Cardiac atrium fibroblast (primary cell): Measurements from ENCODE around the gene GPR142. TPM values are rescaled to one million over a fixed set of nuclear protein-coding genes. Genes with fewer than 3 reads are reported as not detected.

Source experiments
- total RNA-seq: library from RNA; depleted of rRNA; stranded (reverse); fragments of >200 nt; gene quantifications from 2 replicates; pipeline ENCODE4 v1.2.3, GENCODE V29; 2015

Gene GPR142, protein sequence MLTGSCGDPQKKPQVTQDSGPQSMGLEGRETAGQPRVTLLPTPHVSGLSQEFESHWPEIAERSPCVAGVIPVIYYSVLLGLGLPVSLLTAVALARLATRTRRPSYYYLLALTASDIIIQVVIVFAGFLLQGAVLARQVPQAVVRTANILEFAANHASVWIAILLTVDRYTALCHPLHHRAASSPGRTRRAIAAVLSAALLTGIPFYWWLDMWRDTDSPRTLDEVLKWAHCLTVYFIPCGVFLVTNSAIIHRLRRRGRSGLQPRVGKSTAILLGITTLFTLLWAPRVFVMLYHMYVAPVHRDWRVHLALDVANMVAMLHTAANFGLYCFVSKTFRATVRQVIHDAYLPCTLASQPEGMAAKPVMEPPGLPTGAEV
- total RNA-seq, result not detected in 2 replicates

DNA sequence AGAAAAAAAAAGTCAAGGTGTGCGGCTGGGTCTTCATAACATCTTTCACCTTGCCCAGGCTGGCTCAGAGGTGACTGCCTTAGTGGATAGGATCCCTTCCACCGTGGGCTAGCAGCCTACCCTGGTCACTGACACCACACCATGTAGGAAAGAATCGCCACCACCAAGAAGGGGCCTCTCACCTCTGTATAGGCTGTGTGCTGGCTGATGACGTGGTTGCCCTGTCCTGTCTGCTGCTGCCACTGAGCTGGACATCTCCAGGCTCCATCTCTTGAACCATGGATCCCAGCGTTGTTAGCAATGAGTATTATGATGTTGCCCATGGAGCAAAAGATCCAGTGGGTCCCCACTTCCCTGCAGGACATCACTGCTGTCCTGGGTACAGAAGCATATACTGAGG lies at the start of gene GPR142:
Gene GPR142, plus strand, starts transcription at position 301 of the 400 bp plus-strand sequence. CDS start 2,035 bp downstream, outside the sequence.

DNA sequence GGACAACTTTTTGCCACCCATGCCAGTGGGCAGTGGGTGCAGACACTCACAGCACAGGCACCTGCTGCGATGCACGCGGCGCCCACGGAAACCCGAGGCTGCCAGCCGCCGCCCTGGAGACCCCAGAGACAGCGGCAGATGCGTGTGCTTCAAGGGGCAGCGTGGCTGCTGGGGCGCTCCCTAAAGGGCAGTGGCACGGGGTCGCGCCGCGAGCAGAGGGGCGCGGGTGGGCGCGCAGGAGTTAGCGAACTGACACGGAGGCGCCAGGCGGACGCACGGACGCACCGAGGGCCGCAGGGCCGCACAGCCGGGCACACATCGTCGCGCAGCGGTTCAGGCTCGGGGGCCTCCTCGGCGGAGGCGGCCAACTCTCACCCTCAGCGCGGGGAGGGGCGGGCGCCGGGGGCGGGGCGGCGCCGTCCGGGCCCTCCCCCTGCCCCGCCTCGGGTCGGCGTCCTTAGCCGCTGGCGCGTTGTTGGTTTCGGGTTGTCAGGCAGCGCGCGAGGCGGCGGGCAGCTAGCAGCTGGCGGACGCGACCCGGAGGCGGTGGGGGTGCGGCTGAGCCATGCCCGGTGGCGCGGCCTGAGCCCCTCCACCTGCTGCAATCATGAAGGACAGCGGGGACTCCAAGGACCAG lies 41.4 kb upstream of the GPR142 start, which contains the start of gene KIF19:
Gene KIF19, plus strand, starts transcription at position 484 of the 637 bp plus-strand sequence. Its CDS starts 124 bp downstream, at position 608.

DNA sequence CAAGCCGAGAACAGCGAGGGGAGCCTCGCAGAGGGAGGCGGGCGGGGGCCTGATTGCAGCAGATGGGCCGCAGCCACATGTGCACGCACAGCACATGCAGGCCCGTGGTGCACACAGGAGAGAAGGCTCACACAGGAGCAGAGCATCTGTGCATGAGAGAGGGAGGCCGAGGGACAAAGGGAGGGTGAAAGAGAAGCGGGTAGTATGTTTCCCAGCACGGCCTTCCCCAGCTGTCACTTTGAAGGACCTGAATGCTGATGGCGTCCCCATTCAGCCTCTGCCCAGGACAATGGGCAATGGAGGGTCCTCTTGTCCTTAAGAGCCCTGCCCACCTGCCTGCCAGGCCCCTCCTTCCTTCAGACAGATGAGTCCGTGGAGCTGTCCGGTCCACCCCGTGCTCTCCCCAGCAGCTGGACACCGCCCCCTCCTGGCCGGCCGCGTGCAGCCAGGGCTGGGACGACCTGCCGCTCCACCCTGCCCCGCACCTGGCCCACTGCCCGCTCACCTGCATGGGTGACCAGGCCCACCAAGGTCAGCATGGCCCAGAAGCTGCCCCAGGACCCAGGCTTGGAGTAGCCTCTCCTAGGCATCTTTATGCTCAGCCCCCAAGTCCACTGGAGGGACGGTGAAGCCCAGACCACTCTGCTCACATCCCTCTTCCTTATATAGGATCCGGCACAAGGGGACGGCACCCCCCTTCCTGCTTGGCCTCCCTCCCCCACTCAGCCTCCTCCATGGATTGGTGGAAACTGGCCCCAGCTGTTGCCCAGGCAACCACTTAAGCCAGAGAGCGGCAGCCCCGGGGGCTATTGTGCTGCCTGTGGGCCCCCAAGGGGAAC lies 5.9 kb upstream of the GPR142 start, which contains the start of gene BTBD17:
Gene BTBD17, minus strand, starts transcription at position 639 of the 839 bp plus-strand sequence. Its CDS starts 49 bp downstream, at position 590.

Other genes starting within 250 kb of the GPR142 start
- gene RPL38, start 163.8 kb upstream of the GPR142 start, total RNA-seq, result 447 and 485 TPM in 2 replicates
- 6.0 and 11.9 TPM in 2 replicates for gene TTYH2, start 153.9 kb upstream of the GPR142 start, total RNA-seq
- gene DNAI2, start 93.3 kb upstream of the GPR142 start, total RNA-seq, result not detected in 2 replicates
- 0.97 TPM in 1 of 2 replicates, not detected in the other for gene KIF19, start 41.3 kb upstream of the GPR142 start, total RNA-seq
- gene BTBD17, start 5.6 kb upstream of the GPR142 start, total RNA-seq, result not detected in 2 replicates
- 13.9 and 32.4 TPM in 2 replicates for gene GPRC5C, start 64.6 kb downstream of the GPR142 start, total RNA-seq
- gene CD300A, start 99.1 kb downstream of the GPR142 start, total RNA-seq, result not detected in 2 replicates
- not detected in 2 replicates for gene CD300LB, start 164.0 kb downstream of the GPR142 start, total RNA-seq
- gene CD300C, start 178.6 kb downstream of the GPR142 start, total RNA-seq, result 0.18 TPM in 1 of 2 replicates, not detected in the other
- not detected in 2 replicates for gene CD300H, start 200.0 kb downstream of the GPR142 start, total RNA-seq
- not detected in 2 replicates for gene CD300LD, start 224.8 kb downstream of the GPR142 start, total RNA-seq